NCI-H82 treated with DMSO at 0.1 percent for 48 hours (cell line): ENCODE results near the gene PDE7B.
A peak's percentile ranks its signal among the peaks of the same experiment; 100 is the strongest.
"Not testable (repeated sequence)": the region's sequence is repeated elsewhere in the genome, so short reads cannot be mapped to it uniquely, and the experiment has no call there.

Experiments
- DNase-seq: peaks from one replicate; lab custom pipeline; 2025; ENCODE audit not compliant: unreplicated experiment; lab: John Stamatoyannopoulos, UW

PDE7B gene

GRCh38 chr6:136102991-136103688 lies 251.6 kb downstream of the PDE7B start:
- DNase-seq: no peak

- no peak for DNase-seq
Observed at GRCh38 chr6:136103763-136104311, 252.3 kb downstream of the PDE7B start.

GRCh38 chr6:136104556-136104955 lies 253.1 kb downstream of the PDE7B start:
- no peak for DNase-seq

GRCh38 chr6:136105797-136106196 lies 254.3 kb downstream of the PDE7B start:
- DNase-seq: not testable (repeated sequence)

GRCh38 chr6:136108361-136108945 lies 257.0 kb downstream of the PDE7B start:
- no peak for DNase-seq

- no peak for DNase-seq
Observed at GRCh38 chr6:136111831-136112230, 260.3 kb downstream of the PDE7B start.

- DNase-seq: no peak
Observed at GRCh38 chr6:136112262-136112661, 260.8 kb downstream of the PDE7B start.

GRCh38 chr6:136113736-136114173 lies 262.3 kb downstream of the PDE7B start:
- peak; percentile 90 for DNase-seq

GRCh38 chr6:136114661-136115060 lies 263.2 kb downstream of the PDE7B start:
- no peak for DNase-seq

- DNase-seq: no peak
Observed at GRCh38 chr6:136115941-136116340, 264.4 kb downstream of the PDE7B start.

GRCh38 chr6:136117081-136117480 lies 265.6 kb downstream of the PDE7B start:
- DNase-seq: no peak

- DNase-seq: no peak
Observed at GRCh38 chr6:136118787-136119186, 267.3 kb downstream of the PDE7B start.

- no peak for DNase-seq
Observed at GRCh38 chr6:136123468-136123867, 272.0 kb downstream of the PDE7B start.

- no peak for DNase-seq
Observed at GRCh38 chr6:136125585-136125984, 274.1 kb downstream of the PDE7B start.

GRCh38 chr6:136127873-136128272 lies 276.4 kb downstream of the PDE7B start:
- no peak for DNase-seq

GRCh38 chr6:136129365-136129764 lies 277.9 kb downstream of the PDE7B start:
- no peak for DNase-seq

GRCh38 chr6:136134268-136134667 lies 282.8 kb downstream of the PDE7B start:
- no peak for DNase-seq

- DNase-seq: no peak
Observed at GRCh38 chr6:136134751-136135150, 283.2 kb downstream of the PDE7B start.

- no peak for DNase-seq
Observed at GRCh38 chr6:136136274-136136673, 284.8 kb downstream of the PDE7B start.

GRCh38 chr6:136137008-136137692 lies 285.6 kb downstream of the PDE7B start:
- DNase-seq: no peak

GRCh38 chr6:136137739-136138402 lies 286.4 kb downstream of the PDE7B start:
- no peak for DNase-seq
